ENCODE measurements around the gene RSPH9. TPM values are rescaled to one million over a fixed set of nuclear protein-coding genes. Genes with fewer than 3 reads are reported as not detected.

Gene RSPH9
- total and polyA plus RNA-seq, 2 experiments from 2014 or later, result 0.10 to 0.39 TPM

DNA sequence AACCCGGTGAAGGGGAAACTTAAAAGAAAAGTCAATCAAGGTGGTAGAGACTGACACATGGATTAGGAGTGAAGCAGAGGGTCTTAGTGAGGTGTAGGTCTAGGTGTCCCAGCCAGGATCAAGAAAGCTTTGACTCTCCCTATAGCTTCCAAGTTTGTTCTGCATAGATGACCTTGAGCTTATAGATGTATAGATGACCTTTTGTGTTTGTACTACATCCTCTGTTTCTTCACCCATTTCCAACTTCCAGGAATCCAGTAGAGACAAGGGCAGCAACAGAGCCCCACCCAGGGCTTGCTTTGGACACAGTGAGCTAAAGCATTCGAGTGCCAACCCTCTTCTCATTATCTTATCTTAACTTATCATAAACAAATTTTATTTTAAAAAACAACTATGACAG, 44.6 kb downstream of the RSPH9 start:
- no peaks in the 10 kb centered on the region for H3K9me3 Mint-ChIP-seq
- peaks cover 1% of the 10 kb centered on the region for H3K27me3 Mint-ChIP-seq (ENCODE audit: insufficient read depth, low read depth, poor library complexity)
- no peak overlapping the region for H3K4me3 ChIP-seq
- peaks cover 16% of the 10 kb centered on the region for H3K4me1 ChIP-seq (ENCODE audit: insufficient read depth)
- ATAC-seq (no peak), DNase-seq (ENCODE audit: low spot score) (no peak)
- no peaks in the 10 kb centered on the region for H3K36me3 ChIP-seq (ENCODE audit: insufficient read depth)
- H3F3A ChIP-seq (replicated peaks; ENCODE audit: low read depth), result no peaks in the 10 kb centered on the region; the same call in 1 of the 2 replicates
- no peak overlapping the region for H3K4me3 Mint-ChIP-seq
- H3K79me2 ChIP-seq (replicated peaks; ENCODE audit: insufficient read depth), result peaks cover 31% of the 10 kb centered on the region
- H3K9me2 ChIP-seq (ENCODE audit: insufficient read depth), result no peaks in the 10 kb centered on the region
- H3K27ac ChIP-seq (ENCODE audit: low read depth), result no peak overlapping the region
- no peak overlapping the region for H3K4me2 ChIP-seq
- H3K36me3 Mint-ChIP-seq (ENCODE audit: low read depth), result no peaks in the 10 kb centered on the region; the same call in 2 of the 3 replicates
- H2AFZ ChIP-seq, result no peak overlapping the region
- peaks cover 15% of the 10 kb centered on the region for H3K4me1 Mint-ChIP-seq
- H4K20me1 ChIP-seq (replicated peaks; ENCODE audit: insufficient read depth), result peaks cover 6% of the 10 kb centered on the region; the same call in 1 of the 2 replicates
- no peak overlapping the region for H3K27ac Mint-ChIP-seq
- H3K27me3 ChIP-seq (ENCODE audit: insufficient read depth), result no peaks in the 10 kb centered on the region
- TF ChIP-seq ZNF331 (CRISPR knock-in tag; IDR thresholded peaks at IDR 0.05; ENCODE audit: low read depth) (no peak), ETS1 (IDR thresholded peaks at IDR 0.05) (no peak), JUNB (IDR thresholded peaks at IDR 0.05; ENCODE audit: unreplicated experiment) (no peak), ZNF114 (CRISPR knock-in tag; IDR thresholded peaks at IDR 0.05) (no peak), EZH2 (IDR thresholded peaks at IDR 0.05; ENCODE audit: low read depth, unreplicated experiment) (no peak), ZNF462 (CRISPR knock-in tag; IDR thresholded peaks at IDR 0.05) (no peak), POLR2AphosphoS5 (IDR thresholded peaks at IDR 0.05; ENCODE audit: low read depth) (no peak), REST (IDR thresholded peaks at IDR 0.05; ENCODE audit: unreplicated experiment) (no peak)
- TF ChIP-seq, protein P1, sequence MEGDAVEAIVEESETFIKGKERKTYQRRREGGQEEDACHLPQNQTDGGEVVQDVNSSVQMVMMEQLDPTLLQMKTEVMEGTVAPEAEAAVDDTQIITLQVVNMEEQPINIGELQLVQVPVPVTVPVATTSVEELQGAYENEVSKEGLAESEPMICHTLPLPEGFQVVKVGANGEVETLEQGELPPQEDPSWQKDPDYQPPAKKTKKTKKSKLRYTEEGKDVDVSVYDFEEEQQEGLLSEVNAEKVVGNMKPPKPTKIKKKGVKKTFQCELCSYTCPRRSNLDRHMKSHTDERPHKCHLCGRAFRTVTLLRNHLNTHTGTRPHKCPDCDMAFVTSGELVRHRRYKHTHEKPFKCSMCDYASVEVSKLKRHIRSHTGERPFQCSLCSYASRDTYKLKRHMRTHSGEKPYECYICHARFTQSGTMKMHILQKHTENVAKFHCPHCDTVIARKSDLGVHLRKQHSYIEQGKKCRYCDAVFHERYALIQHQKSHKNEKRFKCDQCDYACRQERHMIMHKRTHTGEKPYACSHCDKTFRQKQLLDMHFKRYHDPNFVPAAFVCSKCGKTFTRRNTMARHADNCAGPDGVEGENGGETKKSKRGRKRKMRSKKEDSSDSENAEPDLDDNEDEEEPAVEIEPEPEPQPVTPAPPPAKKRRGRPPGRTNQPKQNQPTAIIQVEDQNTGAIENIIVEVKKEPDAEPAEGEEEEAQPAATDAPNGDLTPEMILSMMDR (conservative IDR thresholded peaks at IDR 0.05; ENCODE audit: low read depth in 2 of 2), result no peak

All from GM23338 (cell line).